HEK293 (cell line): Measurements from ENCODE around the gene PPP1R9B.

Source experiments
- CTCF ChIA-PET: fragments of 350-600 bp; formaldehyde crosslinking; extraction: SDS; loops from one replicate; lab custom pipeline; 2021; ENCODE audit warnings: antibody characterized with exemption; lab: Yijun Ruan, JAX
- POLR2A ChIA-PET: fragments of 300-600 bp; formaldehyde crosslinking; extraction: SDS; loops from one replicate; lab custom pipeline; 2020; ENCODE audit warnings: antibody characterized with exemption, inconsistent platforms; lab: Yijun Ruan, JAX
- H3K27ac ChIP-seq: fragments of 200-500 bp; sonication (Bioruptor generic); 2 replicates; pipeline ENCODE4 v1.5.1; 2014; ENCODE audit warnings: low read depth, low read length, control low read depth, inconsistent platforms; ENCODE audit errors: extremely low read depth
- H3K36me3 ChIP-seq, 2 experiments: fragments of 200-500 bp in 1 of 2; sonication (Bioruptor generic) in 1 of 2; 1 replicate in 1 of 2; 2 replicates in 1 of 2; pipeline ENCODE4 v1.5.1; 2014 to 2017; ENCODE audit warnings: inconsistent platforms in 2 of 2, low read length in 2 of 2; ENCODE audit not compliant: control insufficient read depth in 2 of 2, insufficient read depth in 1 of 2
- H3K4me1 ChIP-seq: fragments of 200-500 bp; sonication (Bioruptor generic); 2 replicates; pipeline ENCODE4 v1.5.1; 2014; ENCODE audit warnings: mild to moderate bottlenecking, low read length, inconsistent platforms; ENCODE audit not compliant: control insufficient read depth, insufficient read depth
- H3K4me3 ChIP-seq: 2 replicates; pipeline ENCODE4 v1.5.1; 2011; ENCODE audit warnings: low read depth, mild to moderate bottlenecking, control low read depth, low read length, moderate library complexity
- H3K9me3 ChIP-seq: fragments of 200-500 bp; sonication (Bioruptor generic); 2 replicates; pipeline ENCODE4 v1.5.1; 2014; ENCODE audit warnings: low read depth, low read length, inconsistent platforms; ENCODE audit not compliant: control insufficient read depth, insufficient read depth
- BCL11B ChIP-seq: fragments of 450-650 bp; formaldehyde crosslinking; IDR thresholded peaks from 2 replicates; pipeline ENCODE4 v1.5.1; 2016; ENCODE audit warnings: low read depth, missing biosample characterization, missing genetic modification characterization
- HOXD13 ChIP-seq: sonication (generic); formaldehyde crosslinking; IDR thresholded peaks from 2 replicates; pipeline ENCODE4 v1.8.0; 2022; ENCODE audit warnings: missing genetic modification reagents, borderline replicate concordance
- PRDM1 ChIP-seq: fragments of 450-650 bp; formaldehyde crosslinking; IDR thresholded peaks from 2 replicates; pipeline ENCODE4; 2016; ENCODE audit warnings: missing biosample characterization, missing genetic modification characterization
- SP7 ChIP-seq: fragments of 450-650 bp; formaldehyde crosslinking; IDR thresholded peaks from 2 replicates; pipeline ENCODE4 v1.5.1; 2016; ENCODE audit warnings: missing biosample characterization, missing genetic modification characterization
- TRIM28 ChIP-seq: IDR thresholded peaks from 2 replicates; pipeline ENCODE4 v1.6.1; 2011; ENCODE audit warnings: low read length, control low read depth, borderline replicate concordance
- ZBTB11 ChIP-seq: fragments of 450-650 bp; formaldehyde crosslinking; conservative IDR thresholded peaks from 2 replicates; pipeline ENCODE4 v1.5.1; 2016; ENCODE audit warnings: low read depth, missing biosample characterization, missing genetic modification characterization
- ZBTB7A ChIP-seq: fragments of 450-650 bp; formaldehyde crosslinking; IDR thresholded peaks from 2 replicates; pipeline ENCODE4 v1.5.1; 2016; ENCODE audit warnings: low read depth, missing biosample characterization, missing genetic modification characterization
- ZNF121 ChIP-seq: fragments of 450-650 bp; formaldehyde crosslinking; IDR thresholded peaks from 2 replicates; pipeline ENCODE4 v1.5.1; 2016; ENCODE audit warnings: missing biosample characterization, missing genetic modification characterization
- ZNF132 ChIP-seq: fragments of 450-650 bp; formaldehyde crosslinking; IDR thresholded peaks from 2 replicates; pipeline ENCODE4 v1.5.1; 2017; ENCODE audit warnings: missing biosample characterization, missing genetic modification characterization, borderline replicate concordance
- ZNF16 ChIP-seq: fragments of 450-650 bp; formaldehyde crosslinking; IDR thresholded peaks from 2 replicates; pipeline ENCODE4 v1.5.1; 2016; ENCODE audit warnings: low read depth, missing biosample characterization, missing genetic modification characterization
- ZNF223 ChIP-seq: fragments of 450-650 bp; formaldehyde crosslinking; IDR thresholded peaks from 2 replicates; pipeline ENCODE4 v1.5.1; 2016; ENCODE audit warnings: missing biosample characterization, missing genetic modification characterization
- ZNF26 ChIP-seq: fragments of 450-650 bp; formaldehyde crosslinking; IDR thresholded peaks from 2 replicates; pipeline ENCODE4 v1.5.1; 2016; ENCODE audit warnings: missing biosample characterization, missing genetic modification characterization
- ZNF266 ChIP-seq: fragments of 450-650 bp; formaldehyde crosslinking; IDR thresholded peaks from 2 replicates; pipeline ENCODE4 v1.5.1; 2016; ENCODE audit warnings: missing biosample characterization, missing genetic modification characterization, low read depth
- ZNF311 ChIP-seq: fragments of 450-650 bp; formaldehyde crosslinking; IDR thresholded peaks from 2 replicates; pipeline ENCODE4 v1.5.1; 2017; ENCODE audit warnings: missing biosample characterization, missing genetic modification characterization, borderline replicate concordance
- ZNF394 ChIP-seq: fragments of 450-650 bp; formaldehyde crosslinking; IDR thresholded peaks from 2 replicates; pipeline ENCODE4 v1.5.1; 2016; ENCODE audit warnings: missing biosample characterization, missing genetic modification characterization, mild to moderate bottlenecking, moderate library complexity, borderline replicate concordance
- ZNF404 ChIP-seq: fragments of 450-650 bp; formaldehyde crosslinking; IDR thresholded peaks from 2 replicates; pipeline ENCODE4 v1.5.1; 2017; ENCODE audit warnings: missing biosample characterization, missing genetic modification characterization
- ZNF423 ChIP-seq: fragments of 450-650 bp; formaldehyde crosslinking; IDR thresholded peaks from 2 replicates; pipeline ENCODE4 v1.5.1; 2016; ENCODE audit warnings: missing biosample characterization, missing genetic modification characterization
- ZNF433 ChIP-seq: fragments of 450-650 bp; formaldehyde crosslinking; IDR thresholded peaks from 2 replicates; pipeline ENCODE4 v1.5.1; 2016; ENCODE audit warnings: missing biosample characterization, missing genetic modification characterization, low read depth
- ZNF514 ChIP-seq: fragments of 450-650 bp; formaldehyde crosslinking; IDR thresholded peaks from 2 replicates; pipeline ENCODE4 v1.5.1; 2016; ENCODE audit warnings: missing biosample characterization, missing genetic modification characterization
- ZNF548 ChIP-seq: fragments of 450-650 bp; formaldehyde crosslinking; IDR thresholded peaks from 2 replicates; pipeline ENCODE4 v1.5.1; 2016; ENCODE audit warnings: missing biosample characterization, missing genetic modification characterization
- ZNF560 ChIP-seq: fragments of 450-650 bp; formaldehyde crosslinking; IDR thresholded peaks from 2 replicates; pipeline ENCODE4 v1.5.1; 2017; ENCODE audit warnings: missing biosample characterization, missing genetic modification characterization, borderline replicate concordance
- ZNF580 ChIP-seq: fragments of 450-650 bp; formaldehyde crosslinking; IDR thresholded peaks from 2 replicates; pipeline ENCODE4 v1.5.1; 2016; ENCODE audit warnings: missing biosample characterization, missing genetic modification characterization

Gene PPP1R9B

GRCh38 chr17:50172130-50172529 is 21.7 kb upstream of the PPP1R9B start (continued):
- TF ChIP-seq ZNF433 (tag by site-specific recombination) (no peak), BCL11B (no peak), ZNF560 (tag by site-specific recombination) (no peak)

GRCh38 chr17:50171371-50172071 is 21.0 kb upstream of the PPP1R9B start:
- Histone ChIP-seq H3K9me3 (no peaks in the 10 kb centered on the region), H3K4me3 (no peak overlapping the region), H3K36me3 (no peaks in the 10 kb centered on the region), H3K4me1 (no peaks in the 10 kb centered on the region), H3K27ac (no peak overlapping the region)
- TF ChIP-seq ZNF514 (tag by site-specific recombination) (no peak), HOXD13 (CRISPR knock-in tag) (no peak), ZNF223 (tag by site-specific recombination) (no peak), ZNF132 (tag by site-specific recombination) (no peak), ZBTB7A (no peak), ZNF548 (no peak), ZNF580 (tag by site-specific recombination) (no peak), ZNF404 (tag by site-specific recombination) (no peak), SP7 (tag by site-specific recombination) (no peak), ZNF423 (no peak), ZBTB11 (no peak), ZNF311 (tag by site-specific recombination) (no peak), ZNF16 (tag by site-specific recombination) (no peak)
- ChIA-PET POLR2A (interaction anchor here (1.6 kb wide), 1 partner anchor 28 kb away, joined by 10 read pairs; no protein-coding TSS in a partner anchor), CTCF (interaction anchor here (2.2 to 9.6 kb wide), 6 partner anchors 10 to 125 kb away, joined by 9 to 174 read pairs (median 64); partner anchors contain the start of genes COL1A1 and PDK2)

GRCh38 chr17:50170662-50171370 is 20.3 kb upstream of the PPP1R9B start:
- H3K4me1 ChIP-seq, result no peaks in the 10 kb centered on the region
- H3K36me3 ChIP-seq, result no peaks in the 10 kb centered on the region
- no peak overlapping the region for H3K4me3 ChIP-seq
- H3K27ac ChIP-seq, result no peak overlapping the region
- no peaks in the 10 kb centered on the region for H3K9me3 ChIP-seq
- peak; percentile 47; the same call in 1 of the 2 replicates for TF ChIP-seq PRDM1
- peak; percentile 84 for TF ChIP-seq ZNF394 (tag by site-specific recombination)
- TF ChIP-seq ZNF26 (tag by site-specific recombination), result no peak
- no peak for TF ChIP-seq TRIM28
- no peak for TF ChIP-seq ZNF266 (tag by site-specific recombination)
- TF ChIP-seq ZNF121 (tag by site-specific recombination), result peak; percentile 90
- CTCF ChIA-PET, result interaction anchor here (0.8 to 9.6 kb wide), 12 partner anchors 7 to 125 kb away, joined by 3 to 174 read pairs (median 23); partner anchors contain the start of genes COL1A1, PDK2 and TMEM92
- POLR2A ChIA-PET, result interaction anchor here (2.0 kb wide), 1 partner anchor 19 kb away, joined by 10 read pairs; no protein-coding TSS in a partner anchor
